Esophagus (tissue), 2 donors: ENCODE measurements around the gene GRIA3. TPM values are rescaled to one million over a fixed set of nuclear protein-coding genes. Genes with fewer than 3 reads are reported as not detected.
"Not testable (repeated sequence)": the region's sequence is repeated elsewhere in the genome, so short reads cannot be mapped to it uniquely, and the experiment has no call there.

ENCODE experiments used
- H3K27ac ChIP-seq, 2 donors: one replicate each; pipeline ENCODE4 v1.5.1; 2013; ENCODE audit warnings: low read depth in 2 of 2, mild to moderate bottlenecking in 2 of 2, inconsistent platforms in 1 of 2, low read length in 1 of 2, moderate library complexity in 1 of 2
- H3K27me3 ChIP-seq, 2 donors: one replicate each; pipeline ENCODE4 v1.6.1; 2013; ENCODE audit warnings: low read length in 2 of 2, control low read depth in 1 of 2, mild to moderate bottlenecking in 1 of 2; ENCODE audit not compliant: insufficient read depth in 2 of 2, control insufficient read depth in 1 of 2
- H3K36me3 ChIP-seq, 2 donors: one replicate each; pipeline ENCODE4 v1.6.1; 2013; ENCODE audit warnings: low read length in 1 of 2; ENCODE audit not compliant: control insufficient read depth in 2 of 2, insufficient read depth in 2 of 2
- H3K4me1 ChIP-seq, 2 donors: one replicate each; pipeline ENCODE4 v1.6.1; 2013; ENCODE audit warnings: low read length in 1 of 2; ENCODE audit not compliant: control insufficient read depth in 2 of 2, insufficient read depth in 2 of 2
- H3K4me3 ChIP-seq, 2 donors: one replicate each; pipeline ENCODE4 v1.5.1; 2013; ENCODE audit warnings: low read length in 2 of 2, mild to moderate bottlenecking in 2 of 2, low read depth in 1 of 2, moderate library complexity in 1 of 2
- H3K9me3 ChIP-seq, 2 donors: one replicate each; pipeline ENCODE4 v1.6.1; 2013; ENCODE audit warnings: mild to moderate bottlenecking in 2 of 2, low read depth in 1 of 2, low read length in 1 of 2, moderate library complexity in 1 of 2; ENCODE audit not compliant: control insufficient read depth in 2 of 2, insufficient read depth in 1 of 2
- WGBS, 2 donors: extraction: QIAGEN DNeasy Blood & Tissue Kit; methylation state at CpG; one replicate each; pipeline ENCODE4 v1.1.7; 2013; 5-methylcytosine and 5-hydroxymethylcytosine counted together
- polyA plus RNA-seq, 2 donors: library from polyadenylated mRNA; stranded (reverse); fragments of 200-250 nt; gene quantifications; one replicate each; pipeline ENCODE4 v1.2.3, GENCODE V29; 2013
- donor health status: healthy with polysubstance abuse.
- donor health status: Bipolar disorder and iron deficiency.

GRIA3 gene
- polyA plus RNA-seq, 2 donors = 0.05 TPM; not detected in 1

DNA sequence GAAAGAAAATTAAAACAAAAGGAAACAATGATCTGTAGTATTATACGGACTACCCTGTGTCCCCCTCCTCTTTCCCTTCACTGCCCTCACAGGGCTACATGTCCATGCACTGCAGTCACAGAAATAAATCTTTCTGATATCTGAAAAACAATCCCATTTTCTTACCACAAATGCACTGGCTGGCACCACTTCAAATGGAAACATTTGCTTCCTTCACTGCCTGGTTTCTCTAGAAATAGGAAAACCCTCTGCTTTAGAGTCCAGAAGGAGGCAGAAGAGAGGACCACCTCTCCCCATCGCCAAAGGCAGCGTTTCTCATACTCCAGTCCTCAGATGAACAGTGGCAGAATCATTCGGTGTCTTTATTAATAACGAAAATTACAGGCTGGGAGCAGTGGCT is 98.2 kb downstream of the GRIA3 start:
- no peaks in the 10 kb centered on the region for H3K27me3 ChIP-seq
- no peaks in the 10 kb centered on the region for H3K9me3 ChIP-seq
- no peaks in the 10 kb centered on the region for H3K4me1 ChIP-seq
- WGBS, 2 donors = 77 to 87% methylated on average over 5 of the region's 5 CpGs
- H3K27ac ChIP-seq = no peak overlapping the region
- H3K4me3 ChIP-seq = no peak overlapping the region
- H3K36me3 ChIP-seq = no peaks in the 10 kb centered on the region

DNA sequence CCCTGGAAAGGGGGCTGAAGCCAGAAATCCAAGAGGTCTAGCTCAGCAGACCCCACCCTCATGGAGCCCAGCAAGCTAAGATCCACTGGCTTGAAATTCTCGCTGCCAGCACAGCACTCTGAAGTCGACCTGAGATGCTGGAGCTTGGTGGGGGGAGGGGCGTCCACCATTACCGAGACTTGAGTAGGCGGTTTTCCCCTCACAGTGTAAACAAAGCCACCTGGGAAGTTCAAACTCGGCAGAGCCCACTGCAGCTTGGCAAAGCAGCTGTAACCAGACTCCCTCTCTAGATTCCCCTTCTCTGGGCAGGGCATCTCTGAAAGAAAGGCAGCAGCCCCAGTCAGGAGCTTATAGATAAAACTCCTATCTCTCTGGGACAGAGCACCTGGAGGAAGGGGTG is 99.3 kb downstream of the GRIA3 start:
- H3K4me3 ChIP-seq, H3K27me3 ChIP-seq, H3K4me1 ChIP-seq, H3K9me3 ChIP-seq, H3K36me3 ChIP-seq, H3K27ac ChIP-seq: not testable (repeated sequence)
- WGBS, 2 donors = 37 to 43% methylated on average over 6 of the region's 6 CpGs

DNA sequence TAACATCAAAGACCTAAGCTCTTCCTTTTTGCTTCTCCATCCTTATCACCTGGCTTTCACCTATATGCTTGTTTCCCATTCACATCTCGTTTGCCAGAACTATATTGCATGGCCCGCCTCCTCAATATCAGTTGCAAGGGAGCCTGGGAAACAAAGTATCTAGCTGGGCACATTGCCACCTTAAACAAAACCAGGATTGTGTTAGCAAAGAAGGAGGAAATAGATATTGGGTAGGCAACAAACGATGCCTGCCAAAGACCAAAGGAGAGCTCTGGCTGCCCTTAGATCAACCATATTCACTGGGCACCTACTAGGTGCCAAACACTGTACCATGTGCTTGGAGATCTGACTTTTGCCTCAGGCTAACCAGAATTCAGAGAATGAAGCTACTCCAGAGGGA is 107.5 kb downstream of the GRIA3 start:
- Histone ChIP-seq H3K9me3 (no peaks in the 10 kb centered on the region), H3K36me3 (no peaks in the 10 kb centered on the region), H3K4me1 (no peaks in the 10 kb centered on the region), H3K27me3 (no peaks in the 10 kb centered on the region), H3K4me3 (no peak overlapping the region), H3K27ac (no peak overlapping the region)
- 46% methylated on average over 3 of the region's 3 CpGs for WGBS, 2 donors

DNA sequence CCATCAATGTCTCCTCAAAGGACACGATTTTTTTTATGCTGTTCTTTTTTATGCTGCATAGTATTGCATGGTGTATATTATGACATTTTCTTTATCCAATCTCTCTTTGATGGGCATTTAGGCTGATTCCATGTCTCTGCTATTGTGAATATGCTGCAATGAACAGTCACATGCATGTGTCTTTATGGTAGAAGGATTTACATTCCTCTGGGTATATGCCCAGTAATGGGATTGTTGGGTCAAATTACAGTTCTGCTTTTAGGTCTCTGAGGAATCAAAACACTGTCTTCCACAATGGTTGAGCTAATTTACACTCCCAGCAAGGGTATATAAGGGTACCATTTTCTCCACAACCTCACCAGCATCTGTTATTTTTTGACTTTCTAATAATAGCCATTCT is 113.9 kb downstream of the GRIA3 start:
- Histone ChIP-seq H3K27ac (no peak overlapping the region), H3K4me1 (no peaks in the 10 kb centered on the region), H3K9me3 (no peaks in the 10 kb centered on the region), H3K36me3 (no peaks in the 10 kb centered on the region), H3K27me3 (no peaks in the 10 kb centered on the region), H3K4me3 (no peak overlapping the region)
- 45 to 58% methylated on average over 1 of the region's 1 CpG for WGBS, 2 donors

DNA sequence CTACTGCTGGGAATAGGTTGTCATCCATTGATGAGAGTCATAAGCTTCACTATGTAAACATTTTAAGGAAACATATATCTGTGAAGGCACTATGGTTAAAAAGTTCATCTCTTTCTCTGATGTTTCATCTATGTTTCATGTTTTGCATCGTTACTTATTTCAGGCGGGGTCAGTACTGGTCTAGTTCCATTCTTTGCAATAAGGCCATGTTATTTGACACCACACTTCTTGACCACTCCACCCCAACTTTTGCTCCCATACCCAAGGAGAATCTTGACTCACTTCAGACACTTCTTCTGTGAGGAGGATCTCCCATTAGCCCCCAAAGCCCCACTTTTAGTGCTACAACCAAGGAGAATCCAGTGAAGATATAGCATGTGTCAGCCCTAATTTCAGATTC is 119.4 kb downstream of the GRIA3 start:
- 69 to 94% methylated on average over 2 of the region's 2 CpGs for WGBS, 2 donors
- Histone ChIP-seq H3K27ac (no peak overlapping the region), H3K4me3 (no peak overlapping the region), H3K9me3 (no peaks in the 10 kb centered on the region), H3K36me3 (no peaks in the 10 kb centered on the region), H3K27me3 (no peaks in the 10 kb centered on the region), H3K4me1 (no peaks in the 10 kb centered on the region)

DNA sequence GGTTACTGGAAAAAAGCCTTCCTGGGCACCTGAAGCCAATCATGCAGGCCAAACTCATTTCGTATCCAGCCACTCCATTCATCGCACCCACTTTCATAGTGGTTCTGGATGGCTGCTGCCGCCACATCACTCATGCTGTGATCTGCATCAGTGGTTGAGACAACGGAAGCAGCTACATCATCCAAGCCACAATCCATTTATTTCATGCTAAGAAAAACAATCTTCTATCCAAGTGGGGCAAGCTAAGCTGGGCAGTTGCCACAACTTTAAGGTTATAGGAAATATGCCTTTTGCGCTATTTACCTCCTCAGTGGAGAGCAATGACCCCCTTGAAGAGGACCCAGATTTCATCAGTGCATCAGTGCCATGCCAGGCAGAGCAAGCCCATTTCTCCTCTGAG is 124.6 kb downstream of the GRIA3 start:
- no peaks in the 10 kb centered on the region for H3K4me1 ChIP-seq
- WGBS, 2 donors = 85 to 89% methylated on average over 5 of the region's 5 CpGs

DNA sequence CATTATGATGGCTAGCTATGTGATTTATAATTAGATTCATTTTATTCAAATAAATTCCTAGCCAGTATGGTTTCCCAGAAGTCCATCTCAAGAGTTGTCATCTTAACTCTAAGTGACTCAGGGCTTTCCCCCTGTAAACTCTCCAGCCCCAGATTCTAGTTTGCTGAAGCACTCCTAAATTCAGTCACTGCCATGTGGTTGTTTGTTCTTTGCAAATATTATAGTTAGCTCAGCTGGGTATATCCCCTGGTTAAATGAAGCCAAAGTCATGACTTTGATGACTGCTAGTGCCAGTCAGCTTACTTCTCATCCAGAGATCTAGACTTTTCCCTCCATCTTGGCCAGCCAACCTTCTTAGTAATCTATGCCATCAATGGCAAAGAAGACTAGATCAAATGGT is 126.0 kb downstream of the GRIA3 start:
- Histone ChIP-seq H3K36me3 (no peaks in the 10 kb centered on the region), H3K4me1 (no peaks in the 10 kb centered on the region), H3K9me3 (no peaks in the 10 kb centered on the region), H3K4me3 (no peak overlapping the region), H3K27ac (no peak overlapping the region), H3K27me3 (no peaks in the 10 kb centered on the region)

More for the DNA sequence above, 124.6 kb downstream of the GRIA3 start:
- no peaks in the 10 kb centered on the region for H3K9me3 ChIP-seq
- H3K27ac ChIP-seq = no peak overlapping the region
- H3K36me3 ChIP-seq = no peaks in the 10 kb centered on the region
- no peaks in the 10 kb centered on the region for H3K27me3 ChIP-seq
- no peak overlapping the region for H3K4me3 ChIP-seq

DNA sequence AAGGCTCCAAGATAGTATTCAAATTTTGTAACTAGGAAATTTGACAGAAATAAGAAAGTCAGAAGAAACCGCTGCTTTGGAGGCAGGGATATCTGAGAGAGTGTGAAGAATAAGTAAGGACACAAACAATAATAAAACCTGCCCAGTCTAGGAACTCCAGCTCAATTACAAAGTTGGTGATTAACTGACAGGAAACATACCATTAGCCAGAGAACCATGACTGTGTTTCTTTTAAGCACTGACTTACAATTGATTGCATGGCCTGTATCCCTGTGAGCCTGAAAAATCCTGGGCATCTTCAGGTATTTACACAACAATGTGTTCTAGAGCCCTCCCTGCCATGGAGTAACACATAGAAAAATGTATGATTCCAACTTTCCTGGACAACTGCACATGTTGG is 127.4 kb downstream of the GRIA3 start:
- Histone ChIP-seq H3K36me3 (no peaks in the 10 kb centered on the region), H3K9me3 (no peaks in the 10 kb centered on the region), H3K4me3 (no peak overlapping the region), H3K27ac (no peak overlapping the region), H3K4me1 (no peaks in the 10 kb centered on the region), H3K27me3 (no peaks in the 10 kb centered on the region)
- WGBS, 2 donors = 86 to 89% methylated on average over 1 of the region's 1 CpG

DNA sequence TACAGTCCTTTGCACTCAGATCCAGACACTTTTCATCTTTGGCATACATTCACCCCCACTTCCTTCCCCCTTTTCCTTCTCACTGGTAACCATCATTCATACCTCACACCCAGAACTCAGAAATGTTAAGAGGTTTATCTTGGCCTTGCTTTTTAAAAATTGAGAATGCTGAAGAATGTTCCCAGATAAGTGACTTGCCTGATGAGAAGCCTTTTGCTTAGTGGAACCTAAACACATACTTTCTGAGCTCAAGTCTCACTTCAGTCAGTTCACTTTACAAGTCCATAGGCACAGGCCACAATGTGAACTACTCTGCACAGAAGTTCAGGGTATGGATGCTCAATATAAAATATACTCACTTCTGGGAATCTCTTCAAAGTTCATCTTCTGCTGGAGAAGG is 129.4 kb downstream of the GRIA3 start:
- H3K4me3 ChIP-seq = no peak overlapping the region
- H3K27me3 ChIP-seq = no peaks in the 10 kb centered on the region
- no peaks in the 10 kb centered on the region for H3K9me3 ChIP-seq
- H3K4me1 ChIP-seq = no peaks in the 10 kb centered on the region
- H3K36me3 ChIP-seq = no peaks in the 10 kb centered on the region
- no peak overlapping the region for H3K27ac ChIP-seq

DNA sequence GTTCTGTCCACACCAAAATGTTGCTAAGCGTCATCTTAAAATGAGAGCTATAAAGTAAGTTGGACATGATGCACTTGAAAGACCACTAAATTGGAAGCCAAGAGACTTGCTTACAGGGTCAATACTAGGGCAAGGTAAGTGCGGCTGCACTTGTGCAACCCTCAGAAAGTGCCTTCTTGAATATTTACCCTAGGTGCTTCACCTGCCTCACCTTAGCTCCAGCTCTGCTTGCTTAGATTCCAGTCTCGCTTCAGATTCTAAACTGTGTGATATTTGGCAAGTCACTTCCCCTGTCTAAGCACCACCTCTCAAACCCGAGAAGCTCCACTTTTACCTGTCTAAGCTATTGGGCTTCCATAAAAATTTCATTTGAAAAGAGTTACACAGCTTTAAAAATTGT is 136.5 kb downstream of the GRIA3 start:
- Histone ChIP-seq H3K4me3 (no peak overlapping the region), H3K27ac (no peak overlapping the region), H3K9me3 (no peaks in the 10 kb centered on the region), H3K4me1 (no peaks in the 10 kb centered on the region), H3K27me3 (no peaks in the 10 kb centered on the region), H3K36me3 (no peaks in the 10 kb centered on the region)
- WGBS, 2 donors = 84 to 92% methylated on average over 4 of the region's 4 CpGs
